T1000 (cell line): Measurements from ENCODE around the gene SCN9A.
"Not testable (repeated sequence)": the region's sequence is repeated elsewhere in the genome, so short reads cannot be mapped to it uniquely, and the experiment has no call there.

Experiments used
- DNase-seq: peaks from one replicate; lab custom pipeline; 2025; ENCODE audit warnings: mixed read lengths; lab: John Stamatoyannopoulos, UW

Gene SCN9A

GRCh38 chr2:166375736-166376487, at the start of gene SCN9A:
Gene SCN9A (minus strand): TSS chr2:166375944. CDS start chr2:166311756, 64,188 bp downstream.
- DNase-seq, result peak; percentile 52

GRCh38 chr2:166424841-166425240, 49.1 kb upstream of the SCN9A start:
- DNase-seq, result no peak

- no peak for DNase-seq
Observed at GRCh38 chr2:166419616-166419934, 43.8 kb upstream of the SCN9A start.

- DNase-seq, result no peak
Observed at GRCh38 chr2:166418853-166419615, 43.3 kb upstream of the SCN9A start.

- DNase-seq, result no peak
Observed at GRCh38 chr2:166417669-166418068, 41.9 kb upstream of the SCN9A start.

- no peak for DNase-seq
Observed at GRCh38 chr2:166413255-166413654, 37.5 kb upstream of the SCN9A start.

- no peak for DNase-seq
Observed at GRCh38 chr2:166411473-166412230, 35.9 kb upstream of the SCN9A start.

GRCh38 chr2:166410828-166411472, 35.2 kb upstream of the SCN9A start:
- DNase-seq, result no peak

- not testable (repeated sequence) for DNase-seq
Observed at GRCh38 chr2:166407746-166408145, 32.0 kb upstream of the SCN9A start.

GRCh38 chr2:166406374-166406773, 30.6 kb upstream of the SCN9A start:
- no peak for DNase-seq

GRCh38 chr2:166405569-166405926, 29.8 kb upstream of the SCN9A start:
- DNase-seq, result no peak

- DNase-seq, result no peak
Observed at GRCh38 chr2:166404831-166405568, 29.3 kb upstream of the SCN9A start.

- no peak for DNase-seq
Observed at GRCh38 chr2:166394245-166394644, 18.5 kb upstream of the SCN9A start.

GRCh38 chr2:166393008-166393407, 17.3 kb upstream of the SCN9A start:
- no peak for DNase-seq

GRCh38 chr2:166388481-166389070, 12.8 kb upstream of the SCN9A start:
- DNase-seq, result no peak

- DNase-seq, result no peak
Observed at GRCh38 chr2:166385313-166385712, 9.6 kb upstream of the SCN9A start.

GRCh38 chr2:166384774-166385173, 9.0 kb upstream of the SCN9A start:
- DNase-seq, result no peak

- DNase-seq, result no peak
Observed at GRCh38 chr2:166382448-166382847, 6.7 kb upstream of the SCN9A start.

- DNase-seq, result no peak
Observed at GRCh38 chr2:166380615-166381014, 4.9 kb upstream of the SCN9A start.

GRCh38 chr2:166376873-166377272, 1.1 kb upstream of the SCN9A start:
- DNase-seq, result no peak

- DNase-seq, result peak; percentile 3
Observed at GRCh38 chr2:166376488-166376828, 714 bp upstream of the SCN9A start.
